ENCODE measurements around the gene TUBB4B. TPM values are rescaled to one million over a fixed set of nuclear protein-coding genes. Genes with fewer than 3 reads are reported as not detected.

TUBB4B gene
- total and polyA plus RNA-seq, 8 donors = 69.4 to 292 (median 153) TPM

DNA sequence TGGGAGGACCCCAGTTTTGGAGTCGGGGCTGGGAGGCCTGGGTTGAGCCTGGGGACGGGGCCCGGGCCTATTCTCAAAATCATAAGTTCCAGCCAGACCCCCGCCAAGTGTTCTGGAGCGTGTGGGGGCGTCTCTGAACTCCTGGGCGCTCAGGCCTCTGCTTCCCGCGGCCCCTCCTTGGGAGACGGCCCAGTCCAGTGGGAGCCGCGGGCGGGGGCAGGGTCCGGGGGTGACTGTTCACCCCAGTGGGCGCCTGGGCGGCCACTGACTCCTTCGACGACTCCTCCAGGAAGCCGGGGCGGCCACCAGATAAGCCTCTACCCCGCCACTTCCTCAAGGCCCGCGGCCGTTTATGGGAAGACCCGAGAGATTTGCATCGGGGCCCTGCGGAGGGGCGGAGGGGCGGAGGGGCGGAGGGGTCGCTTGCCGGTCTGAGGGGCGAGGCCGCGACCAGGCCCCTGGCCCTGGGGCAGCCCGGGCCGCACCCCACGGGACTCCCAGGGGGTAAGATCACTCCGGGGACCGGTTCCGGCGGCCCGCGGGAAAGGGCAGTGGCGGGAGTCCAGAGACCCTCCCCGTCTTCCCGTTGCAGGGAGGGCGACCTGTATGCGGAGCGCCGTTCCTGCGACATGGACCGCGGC is 37.1 kb downstream of the TUBB4B start:
- intact Hi-C loops (cut with DNase I; ENCODE audit: low total_unique reads) = no loop called here
- H3K9me3 ChIP-seq = no peaks in the 10 kb centered on the region
- H3K27ac ChIP-seq = peak overlapping the region; percentile 88 to 95 (median 95)
- peak in 1 of 2 donors; percentile 67 for DNase-seq
- peaks cover 63 to 91% (median 79%) of the 10 kb centered on the region in 4 donors for H3K4me1 ChIP-seq
- TF ChIP-seq, protein P1, sequence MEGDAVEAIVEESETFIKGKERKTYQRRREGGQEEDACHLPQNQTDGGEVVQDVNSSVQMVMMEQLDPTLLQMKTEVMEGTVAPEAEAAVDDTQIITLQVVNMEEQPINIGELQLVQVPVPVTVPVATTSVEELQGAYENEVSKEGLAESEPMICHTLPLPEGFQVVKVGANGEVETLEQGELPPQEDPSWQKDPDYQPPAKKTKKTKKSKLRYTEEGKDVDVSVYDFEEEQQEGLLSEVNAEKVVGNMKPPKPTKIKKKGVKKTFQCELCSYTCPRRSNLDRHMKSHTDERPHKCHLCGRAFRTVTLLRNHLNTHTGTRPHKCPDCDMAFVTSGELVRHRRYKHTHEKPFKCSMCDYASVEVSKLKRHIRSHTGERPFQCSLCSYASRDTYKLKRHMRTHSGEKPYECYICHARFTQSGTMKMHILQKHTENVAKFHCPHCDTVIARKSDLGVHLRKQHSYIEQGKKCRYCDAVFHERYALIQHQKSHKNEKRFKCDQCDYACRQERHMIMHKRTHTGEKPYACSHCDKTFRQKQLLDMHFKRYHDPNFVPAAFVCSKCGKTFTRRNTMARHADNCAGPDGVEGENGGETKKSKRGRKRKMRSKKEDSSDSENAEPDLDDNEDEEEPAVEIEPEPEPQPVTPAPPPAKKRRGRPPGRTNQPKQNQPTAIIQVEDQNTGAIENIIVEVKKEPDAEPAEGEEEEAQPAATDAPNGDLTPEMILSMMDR (IDR thresholded peaks at IDR 0.05) = no peak
- TF ChIP-seq POLR2A (IDR thresholded peaks at IDR 0.05) = no peak
- TF ChIP-seq POLR2AphosphoS5 (IDR thresholded peaks at IDR 0.05) = no peak
- TF ChIP-seq EP300 (IDR thresholded peaks at IDR 0.05) = no peak
- H3K36me3 ChIP-seq = peaks cover 20 to 50% (median 40%) of the 10 kb centered on the region in 4 donors
- H3K27me3 ChIP-seq = peaks cover 0 to 58% (median 0%) of the 10 kb centered on the region in 3 donors
- peak overlapping the region; percentile 47 to 66 (median 56) for H3K4me3 ChIP-seq
- WGBS, 5 donors = 3 to 14% (median 8%) methylated on average over 17 to 54 of the region's 54 CpGs

DNA sequence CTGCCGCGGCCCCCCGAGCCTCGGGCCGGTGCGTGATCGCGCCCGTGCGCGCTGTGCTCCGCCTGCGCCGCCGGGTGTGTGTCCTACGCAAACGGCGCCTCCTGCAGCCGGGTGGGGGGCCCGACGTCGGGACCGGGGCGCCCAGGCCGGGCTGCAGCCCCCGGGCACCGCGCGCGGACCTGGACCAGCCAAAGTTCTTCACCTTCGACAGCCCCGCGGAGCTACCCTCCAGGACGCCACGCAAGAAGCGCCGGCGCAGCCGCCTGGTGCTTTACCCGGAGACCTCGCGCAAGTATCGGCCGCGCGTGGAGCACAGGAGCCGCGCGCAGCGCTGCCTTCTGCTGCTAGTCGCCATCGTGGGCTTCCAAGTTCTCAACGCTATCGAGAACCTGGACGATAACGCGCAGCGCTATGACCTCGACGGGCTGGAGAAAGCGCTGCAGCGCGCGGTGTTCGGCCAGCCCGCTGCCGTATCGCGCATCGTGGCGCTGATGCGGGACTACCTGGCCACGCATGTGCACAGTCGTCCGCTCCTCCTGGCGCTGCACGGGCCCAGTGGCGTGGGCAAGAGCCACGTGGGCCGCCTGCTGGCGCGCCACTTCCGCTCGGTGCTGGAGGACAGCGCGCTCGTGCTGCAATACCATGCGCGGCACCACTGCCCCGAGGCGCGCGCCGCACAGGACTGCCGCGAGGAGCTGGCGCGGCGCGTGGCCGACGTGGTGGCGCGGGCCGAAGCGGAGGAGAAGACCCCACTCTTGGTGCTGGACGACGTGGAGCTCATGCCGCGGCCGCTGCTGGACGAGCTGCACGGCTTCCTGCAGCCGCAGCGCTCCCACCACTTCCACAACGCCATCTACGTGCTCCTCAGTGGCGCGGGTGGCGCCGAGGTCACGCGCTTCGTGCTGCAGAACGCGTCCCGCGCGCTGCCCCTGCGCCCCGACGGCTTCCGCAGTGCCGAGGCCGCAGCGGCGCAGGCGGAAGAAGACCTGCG is 37.9 kb downstream of the TUBB4B start:
- TF ChIP-seq POLR2AphosphoS5 (IDR thresholded peaks at IDR 0.05) (no peak), POLR2A (IDR thresholded peaks at IDR 0.05) (no peak), EP300 (IDR thresholded peaks at IDR 0.05) (no peak)
- TF ChIP-seq, protein P1 (IDR thresholded peaks at IDR 0.05) = no peak
- intact Hi-C loops (cut with DNase I; ENCODE audit: low total_unique reads) = no loop called here
- WGBS, 5 donors = 77 to 92% (median 80%) methylated on average over 34 to 139 of the region's 139 CpGs
- H3K9me3 ChIP-seq = no peaks in the 10 kb centered on the region
- H3K27ac ChIP-seq = peak overlapping the region; percentile 88 to 95 (median 95)
- peaks cover 60 to 83% (median 72%) of the 10 kb centered on the region in 4 donors for H3K4me1 ChIP-seq
- peaks cover 21 to 54% (median 40%) of the 10 kb centered on the region in 4 donors for H3K36me3 ChIP-seq
- peak overlapping the region; percentile 47 to 66 (median 56) for H3K4me3 ChIP-seq
- peaks cover 0 to 58% (median 0%) of the 10 kb centered on the region in 3 donors for H3K27me3 ChIP-seq
- peak in 1 of 2 donors; percentile 40 for DNase-seq

DNA sequence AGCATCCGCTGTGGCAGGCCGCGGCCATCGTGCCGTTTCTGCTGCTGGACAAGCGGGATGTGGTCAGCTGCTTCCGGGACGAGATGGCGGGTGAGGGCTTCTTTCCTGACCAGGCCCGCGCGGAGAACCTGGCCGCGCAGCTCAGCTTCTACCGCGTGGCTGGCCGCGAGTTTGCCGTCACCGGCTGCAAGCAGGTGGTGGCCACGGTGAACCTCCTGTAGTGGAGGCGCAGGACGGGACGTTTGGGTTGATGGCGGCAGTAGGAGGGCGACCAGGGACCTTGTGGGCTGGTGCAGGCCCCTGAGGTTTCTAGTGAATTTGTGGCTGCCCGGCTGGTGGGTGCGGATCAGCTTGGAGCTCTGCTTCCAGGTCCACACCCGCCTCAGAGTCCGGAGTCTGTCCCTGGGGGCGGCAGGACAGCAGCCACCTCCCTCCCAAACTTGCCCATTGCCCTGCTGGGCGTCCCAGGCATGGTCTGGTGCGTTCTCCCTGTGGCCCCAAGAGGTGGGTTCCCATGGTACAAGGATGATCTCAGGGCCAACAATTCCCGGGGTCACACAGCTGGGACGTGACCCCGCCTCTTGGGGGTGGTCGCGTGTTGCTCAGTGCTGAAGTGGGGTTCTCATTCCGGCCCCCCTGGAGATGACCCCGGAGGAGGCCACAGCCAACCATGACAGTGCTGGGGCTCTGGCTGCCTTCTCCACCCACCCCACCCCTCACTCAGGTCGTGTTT is 38.8 kb downstream of the TUBB4B start:
- peak in 1 of 2 donors; percentile 21 for DNase-seq
- intact Hi-C loops (cut with DNase I; ENCODE audit: low total_unique reads) = no loop called here
- Histone ChIP-seq H3K9me3 (no peaks in the 10 kb centered on the region), H3K27me3 (peaks cover 0 to 58% (median 0%) of the 10 kb centered on the region in 3 donors), H3K4me1 (peaks cover 54 to 74% (median 63%) of the 10 kb centered on the region in 4 donors), H3K27ac (no peak overlapping the region), H3K4me3 (peak overlapping the region in 2 of 4 donors; percentile 31 to 53), H3K36me3 (peaks cover 21 to 57% (median 39%) of the 10 kb centered on the region in 4 donors)
- 85 to 93% (median 89%) methylated on average over 18 to 41 of the region's 41 CpGs for WGBS, 5 donors
- TF ChIP-seq, protein P1 (IDR thresholded peaks at IDR 0.05) = no peak
- TF ChIP-seq POLR2A (IDR thresholded peaks at IDR 0.05) (no peak), EP300 (IDR thresholded peaks at IDR 0.05) (no peak), POLR2AphosphoS5 (IDR thresholded peaks at IDR 0.05) (no peak)

All from stomach (tissue), 9 donors.